ENCODE results near the gene ANTXR2. TPM values are rescaled to one million over a fixed set of nuclear protein-coding genes. Genes with fewer than 3 reads are reported as not detected.
A peak's percentile ranks its signal among the peaks of the same experiment; 100 is the strongest.
"Not testable (repeated sequence)": the region's sequence is repeated elsewhere in the genome, so short reads cannot be mapped to it uniquely, and the experiment has no call there.

ANTXR2 gene
- total RNA-seq: 100 to 1,000 TPM in 1 of 2 donors, 10 to 100 TPM in 1; 86.1 to 133 TPM

- Histone ChIP-seq H3K4me1 (replicated peaks) (no peaks in the 10 kb centered on the region), H3K36me3 (peaks cover 0 to under 1% of the 10 kb centered on the region in 2 donors), H3K27ac (peak within 1 kb of the TSS; percentile 93 to 94), H3K27me3 (replicated peaks; ENCODE audit: insufficient read depth) (no peaks in the 10 kb centered on the region), H3K9me3 (no peaks in the 10 kb centered on the region), H3K4me3 (peak within 1 kb of the TSS; percentile 87 to 98)
- peak; percentile 57 for TF ChIP-seq POLR2A (IDR thresholded peaks at IDR 0.05)
- peak; percentile 58 for TF ChIP-seq POLR2AphosphoS5 (IDR thresholded peaks at IDR 0.05)
- TF ChIP-seq, protein P1, sequence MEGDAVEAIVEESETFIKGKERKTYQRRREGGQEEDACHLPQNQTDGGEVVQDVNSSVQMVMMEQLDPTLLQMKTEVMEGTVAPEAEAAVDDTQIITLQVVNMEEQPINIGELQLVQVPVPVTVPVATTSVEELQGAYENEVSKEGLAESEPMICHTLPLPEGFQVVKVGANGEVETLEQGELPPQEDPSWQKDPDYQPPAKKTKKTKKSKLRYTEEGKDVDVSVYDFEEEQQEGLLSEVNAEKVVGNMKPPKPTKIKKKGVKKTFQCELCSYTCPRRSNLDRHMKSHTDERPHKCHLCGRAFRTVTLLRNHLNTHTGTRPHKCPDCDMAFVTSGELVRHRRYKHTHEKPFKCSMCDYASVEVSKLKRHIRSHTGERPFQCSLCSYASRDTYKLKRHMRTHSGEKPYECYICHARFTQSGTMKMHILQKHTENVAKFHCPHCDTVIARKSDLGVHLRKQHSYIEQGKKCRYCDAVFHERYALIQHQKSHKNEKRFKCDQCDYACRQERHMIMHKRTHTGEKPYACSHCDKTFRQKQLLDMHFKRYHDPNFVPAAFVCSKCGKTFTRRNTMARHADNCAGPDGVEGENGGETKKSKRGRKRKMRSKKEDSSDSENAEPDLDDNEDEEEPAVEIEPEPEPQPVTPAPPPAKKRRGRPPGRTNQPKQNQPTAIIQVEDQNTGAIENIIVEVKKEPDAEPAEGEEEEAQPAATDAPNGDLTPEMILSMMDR (IDR thresholded peaks at IDR 0.05): peak in 1 of 4 experiments; percentile 15
- intact Hi-C loops (cut with DNase I): loop anchor here (5.0 to 10.0 kb wide), 4 partner anchors 109 to 1118 kb away; no protein-coding TSS in a partner anchor
- DNase-seq (ENCODE audit: low spot score): peak; percentile 83
- under 1% methylated on average over 43 of the region's 52 CpGs for WGBS
Measured at GRCh38 chr4:80072744-80073472, at the start of gene ANTXR2. TSS of gene ANTXR2 (minus strand) at chr4:80073229. CDS start at chr4:80072560, 669 bp downstream.

- H3K4me1 ChIP-seq (replicated peaks); intact Hi-C loops (cut with DNase I); H3K27ac ChIP-seq; H3K36me3 ChIP-seq; H3K9me3 ChIP-seq; H3K4me3 ChIP-seq; H3K27me3 ChIP-seq (replicated peaks; ENCODE audit: insufficient read depth); DNase-seq (ENCODE audit: low spot score): not testable (repeated sequence)
- WGBS: 96% methylated on average over 3 of the region's 3 CpGs
Measured at GRCh38 chr4:80121815-80122214, 48.8 kb upstream of the ANTXR2 start.

DNA sequence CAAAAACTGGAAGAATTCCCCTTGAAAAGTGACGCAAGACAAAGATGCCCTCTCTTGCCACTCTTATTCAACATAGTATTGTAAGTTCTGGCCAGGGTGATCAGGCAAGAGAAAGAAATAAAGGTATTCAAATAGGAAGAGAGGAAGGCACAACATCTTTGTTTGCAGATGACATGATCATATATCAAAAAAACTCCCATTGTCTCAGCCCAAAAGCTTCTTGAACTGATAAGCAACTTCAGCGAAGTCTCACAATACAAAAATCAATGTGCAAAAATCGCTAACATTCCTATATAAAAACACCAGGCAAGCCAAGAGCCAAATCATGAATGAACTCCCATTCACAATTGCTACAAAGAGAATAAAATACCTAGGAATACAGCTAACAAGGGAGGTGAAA lies 46.6 kb upstream of the ANTXR2 start:
- H3K4me1 ChIP-seq (replicated peaks); H3K4me3 ChIP-seq; H3K36me3 ChIP-seq; H3K27me3 ChIP-seq (replicated peaks; ENCODE audit: insufficient read depth); DNase-seq (ENCODE audit: low spot score); H3K9me3 ChIP-seq; H3K27ac ChIP-seq; intact Hi-C loops (cut with DNase I): not testable (repeated sequence)
- WGBS: 93% methylated on average over 3 of the region's 3 CpGs

DNA sequence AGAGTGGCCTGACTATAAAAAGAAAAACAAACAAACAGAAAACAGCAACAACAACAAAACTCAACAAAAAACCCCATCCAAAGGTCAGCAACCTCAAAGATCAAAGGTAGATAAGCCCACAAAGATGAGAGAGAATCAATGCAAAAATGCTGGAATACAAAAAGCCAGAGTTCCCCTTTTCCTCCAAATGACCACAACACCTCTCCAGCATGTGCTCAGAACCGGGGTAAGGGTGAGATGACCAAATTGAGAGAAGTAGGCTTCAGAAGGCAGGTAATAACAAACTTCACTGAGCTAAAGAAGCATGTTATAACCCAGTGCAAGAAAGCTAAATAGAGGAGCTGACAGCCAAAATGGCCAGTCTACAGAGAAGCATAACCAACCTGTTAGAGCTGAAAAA lies 43.5 kb upstream of the ANTXR2 start:
- intact Hi-C loops (cut with DNase I): no loop called here

DNA sequence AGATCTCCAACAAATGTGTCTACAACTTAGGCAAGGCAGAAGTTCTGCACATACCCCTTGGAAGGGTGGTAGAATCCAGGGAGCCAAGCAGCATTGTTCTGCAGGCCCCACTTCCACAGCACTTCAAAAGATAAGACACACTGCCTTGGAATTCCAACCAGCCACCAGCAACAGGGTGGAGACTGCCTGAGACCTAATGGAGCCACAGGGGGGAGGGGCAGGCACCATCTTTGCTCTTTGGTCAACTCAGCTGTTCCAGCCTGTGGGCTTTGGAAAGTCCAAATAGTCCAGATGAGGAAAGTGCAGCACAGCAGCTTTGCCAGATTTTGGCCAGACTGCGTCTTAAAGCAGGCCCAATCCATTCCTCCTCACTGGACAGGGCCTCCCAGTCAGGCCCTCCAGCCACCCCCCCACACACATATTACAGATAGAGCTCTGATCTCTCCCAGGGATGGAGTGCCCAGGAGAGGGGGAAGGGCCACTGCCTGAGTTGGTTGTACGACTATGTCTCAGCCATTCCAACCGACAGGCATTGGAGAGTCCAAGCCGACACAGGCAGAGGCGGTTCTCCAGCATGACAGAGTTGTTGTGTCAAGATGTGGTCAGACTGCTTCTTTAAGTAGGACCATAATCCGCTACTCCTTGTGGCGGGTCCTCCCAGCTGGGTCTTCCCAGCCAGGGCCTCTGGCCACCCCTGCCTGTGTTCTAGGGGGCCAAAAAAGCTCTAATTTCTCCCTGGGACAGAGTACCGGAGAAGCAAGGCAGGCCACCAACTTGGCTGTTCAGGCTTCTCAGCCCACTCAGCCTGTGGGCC lies 42.5 kb upstream of the ANTXR2 start:
- no peaks in the 10 kb centered on the region for H3K9me3 ChIP-seq
- H3K27me3 ChIP-seq (replicated peaks; ENCODE audit: insufficient read depth): no peaks in the 10 kb centered on the region
- intact Hi-C loops (cut with DNase I): no loop called here
- H3K4me3 ChIP-seq: no peak overlapping the region
- 95% methylated on average over 8 of the region's 8 CpGs for WGBS
- DNase-seq (ENCODE audit: low spot score): no peak
- H3K27ac ChIP-seq: no peak overlapping the region
- no peaks in the 10 kb centered on the region for H3K4me1 ChIP-seq (replicated peaks)
- no peaks in the 10 kb centered on the region for H3K36me3 ChIP-seq
- TF ChIP-seq POLR2A (IDR thresholded peaks at IDR 0.05) (no peak), POLR2AphosphoS5 (IDR thresholded peaks at IDR 0.05) (no peak)
- TF ChIP-seq, protein P1 (IDR thresholded peaks at IDR 0.05): no peak

More for the DNA sequence above, 43.5 kb upstream of the ANTXR2 start:
- no peak for DNase-seq (ENCODE audit: low spot score)
- no peaks in the 10 kb centered on the region for H3K9me3 ChIP-seq
- H3K36me3 ChIP-seq: no peaks in the 10 kb centered on the region
- H3K27me3 ChIP-seq (replicated peaks; ENCODE audit: insufficient read depth): no peaks in the 10 kb centered on the region
- WGBS: 75% methylated on average over 1 of the region's 1 CpG
- no peak overlapping the region for H3K27ac ChIP-seq
- TF ChIP-seq POLR2AphosphoS5 (IDR thresholded peaks at IDR 0.05) (no peak), POLR2A (IDR thresholded peaks at IDR 0.05) (no peak)
- TF ChIP-seq, protein P1 (IDR thresholded peaks at IDR 0.05): no peak
- no peak overlapping the region for H3K4me3 ChIP-seq
- H3K4me1 ChIP-seq (replicated peaks): no peaks in the 10 kb centered on the region

All from prostate gland (tissue), 2 donors.